GM23338 (cell line): ENCODE data around the gene TPK1.

Experiments
- JUNB ChIP-seq: IDR thresholded peaks from one replicate; pipeline ENCODE4 v1.6.1; 2016; ENCODE audit warnings: antibody characterized with exemption; ENCODE audit not compliant: unreplicated experiment
- ZNF331 ChIP-seq: fragments of 250-450 bp; sonication (Bioruptor Pico); IDR thresholded peaks from 2 replicates; pipeline ENCODE4 v1.5.0; 2020; ENCODE audit warnings: low read depth, mild to moderate bottlenecking, moderate library complexity
- TF ChIP-seq, protein P1 (sequence below): IDR thresholded peaks from one replicate; pipeline ENCODE4 v1.6.1; 2018; ENCODE audit warnings: antibody characterized with exemption; ENCODE audit not compliant: unreplicated experiment
- TF ChIP-seq, protein P2 (sequence below), 2 experiments: fragments of 200-600 bp in 1 of 2; sonication (generic) in 1 of 2; conservative IDR thresholded peaks; 2 replicates each; pipeline versions ENCODE4 v1.5.1 to v1.6.1; 2016 to 2017; ENCODE audit warnings: antibody characterized with exemption in 2 of 2, low read depth in 2 of 2, mild to moderate bottlenecking in 2 of 2, moderate library complexity in 1 of 2

GRCh38 chr7:144656965-144657517 is 178.8 kb downstream of the TPK1 start:
- TF ChIP-seq, protein P1, sequence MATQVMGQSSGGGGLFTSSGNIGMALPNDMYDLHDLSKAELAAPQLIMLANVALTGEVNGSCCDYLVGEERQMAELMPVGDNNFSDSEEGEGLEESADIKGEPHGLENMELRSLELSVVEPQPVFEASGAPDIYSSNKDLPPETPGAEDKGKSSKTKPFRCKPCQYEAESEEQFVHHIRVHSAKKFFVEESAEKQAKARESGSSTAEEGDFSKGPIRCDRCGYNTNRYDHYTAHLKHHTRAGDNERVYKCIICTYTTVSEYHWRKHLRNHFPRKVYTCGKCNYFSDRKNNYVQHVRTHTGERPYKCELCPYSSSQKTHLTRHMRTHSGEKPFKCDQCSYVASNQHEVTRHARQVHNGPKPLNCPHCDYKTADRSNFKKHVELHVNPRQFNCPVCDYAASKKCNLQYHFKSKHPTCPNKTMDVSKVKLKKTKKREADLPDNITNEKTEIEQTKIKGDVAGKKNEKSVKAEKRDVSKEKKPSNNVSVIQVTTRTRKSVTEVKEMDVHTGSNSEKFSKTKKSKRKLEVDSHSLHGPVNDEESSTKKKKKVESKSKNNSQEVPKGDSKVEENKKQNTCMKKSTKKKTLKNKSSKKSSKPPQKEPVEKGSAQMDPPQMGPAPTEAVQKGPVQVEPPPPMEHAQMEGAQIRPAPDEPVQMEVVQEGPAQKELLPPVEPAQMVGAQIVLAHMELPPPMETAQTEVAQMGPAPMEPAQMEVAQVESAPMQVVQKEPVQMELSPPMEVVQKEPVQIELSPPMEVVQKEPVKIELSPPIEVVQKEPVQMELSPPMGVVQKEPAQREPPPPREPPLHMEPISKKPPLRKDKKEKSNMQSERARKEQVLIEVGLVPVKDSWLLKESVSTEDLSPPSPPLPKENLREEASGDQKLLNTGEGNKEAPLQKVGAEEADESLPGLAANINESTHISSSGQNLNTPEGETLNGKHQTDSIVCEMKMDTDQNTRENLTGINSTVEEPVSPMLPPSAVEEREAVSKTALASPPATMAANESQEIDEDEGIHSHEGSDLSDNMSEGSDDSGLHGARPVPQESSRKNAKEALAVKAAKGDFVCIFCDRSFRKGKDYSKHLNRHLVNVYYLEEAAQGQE, result no peak
- TF ChIP-seq ZNF331 (CRISPR knock-in tag) (no peak), JUNB (no peak)
- TF ChIP-seq, protein P2, sequence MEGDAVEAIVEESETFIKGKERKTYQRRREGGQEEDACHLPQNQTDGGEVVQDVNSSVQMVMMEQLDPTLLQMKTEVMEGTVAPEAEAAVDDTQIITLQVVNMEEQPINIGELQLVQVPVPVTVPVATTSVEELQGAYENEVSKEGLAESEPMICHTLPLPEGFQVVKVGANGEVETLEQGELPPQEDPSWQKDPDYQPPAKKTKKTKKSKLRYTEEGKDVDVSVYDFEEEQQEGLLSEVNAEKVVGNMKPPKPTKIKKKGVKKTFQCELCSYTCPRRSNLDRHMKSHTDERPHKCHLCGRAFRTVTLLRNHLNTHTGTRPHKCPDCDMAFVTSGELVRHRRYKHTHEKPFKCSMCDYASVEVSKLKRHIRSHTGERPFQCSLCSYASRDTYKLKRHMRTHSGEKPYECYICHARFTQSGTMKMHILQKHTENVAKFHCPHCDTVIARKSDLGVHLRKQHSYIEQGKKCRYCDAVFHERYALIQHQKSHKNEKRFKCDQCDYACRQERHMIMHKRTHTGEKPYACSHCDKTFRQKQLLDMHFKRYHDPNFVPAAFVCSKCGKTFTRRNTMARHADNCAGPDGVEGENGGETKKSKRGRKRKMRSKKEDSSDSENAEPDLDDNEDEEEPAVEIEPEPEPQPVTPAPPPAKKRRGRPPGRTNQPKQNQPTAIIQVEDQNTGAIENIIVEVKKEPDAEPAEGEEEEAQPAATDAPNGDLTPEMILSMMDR (conservative IDR thresholded peaks at IDR 0.05; ENCODE audit: low read depth in 2 of 2), result peak; percentile 17 to 48; a peak in 2 of 4 replicates
